Gastroesophageal sphincter (tissue), 4 donors: ENCODE measurements around the gene ARMC3. TPM values are rescaled to one million over a fixed set of nuclear protein-coding genes. Genes with fewer than 3 reads are reported as not detected.

Source experiments
- ATAC-seq: fragments of 150-250 bp; one replicate; pipeline ENCODE4 v1.9.1; 2016; ENCODE audit warnings: mild to moderate bottlenecking, moderate library complexity
- H3K27ac ChIP-seq, 4 donors: fragments of 200-600 bp; sonication (generic) in 3 of 4; 1 replicate in 3 of 4; 2 replicates in 1 of 4; pipeline ENCODE4 v1.5.1; 2016 to 2019
- H3K27me3 ChIP-seq: fragments of 200-600 bp; sonication (generic); one replicate; pipeline ENCODE4 v1.5.1; 2019
- H3K36me3 ChIP-seq, 2 donors: fragments of 200-600 bp; sonication (generic); one replicate each; pipeline ENCODE4 v1.5.1; 2019; ENCODE audit warnings: control low read depth in 1 of 2
- H3K4me1 ChIP-seq, 3 donors: fragments of 200-600 bp; sonication (generic); 1 replicate in 2 of 3; 2 replicates in 1 of 3; pipeline ENCODE4 v1.5.1; 2016 to 2019; ENCODE audit warnings: control low read depth in 2 of 3
- H3K4me3 ChIP-seq, 2 donors: fragments of 200-600 bp; sonication (generic); one replicate each; pipeline ENCODE4 v1.5.1; 2019; ENCODE audit warnings: mild to moderate bottlenecking in 1 of 2, moderate library complexity in 1 of 2
- H3K9me3 ChIP-seq, 3 donors: fragments of 200-600 bp; sonication (generic); one replicate each; pipeline ENCODE4 v1.5.1; 2017 to 2019; ENCODE audit warnings: control low read depth in 2 of 3
- CTCF ChIP-seq, 4 experiments: fragments of 200-600 bp in 2 of 4; fragments of 450-650 bp in 2 of 4; sonication (generic) in 1 of 4; IDR thresholded peaks; one replicate each; pipeline ENCODE4 v1.5.1; 2017 to 2019; ENCODE audit warnings: antibody characterized with exemption in 4 of 4, mild to moderate bottlenecking in 2 of 4, moderate library complexity in 2 of 4
- EP300 ChIP-seq: sonication (generic); formaldehyde crosslinking; IDR thresholded peaks from one replicate; pipeline ENCODE4 v1.6.1; 2017; ENCODE audit warnings: antibody characterized with exemption, mild to moderate bottlenecking
- POLR2A ChIP-seq, 2 donors: fragments of 450-650 bp; IDR thresholded peaks; one replicate each; pipeline ENCODE4 v1.6.1; 2017; ENCODE audit warnings: antibody characterized with exemption in 2 of 2, mild to moderate bottlenecking in 2 of 2, moderate library complexity in 1 of 2
- POLR2AphosphoS5 ChIP-seq: sonication (generic); formaldehyde crosslinking; IDR thresholded peaks from one replicate; pipeline ENCODE4 v1.6.1; 2017; ENCODE audit warnings: antibody characterized with exemption
- WGBS, 2 donors: methylation state at CpG; one replicate each; pipeline ENCODE4 v1.1.5; 2018; ENCODE audit warnings: low coverage in 1 of 2; 5-methylcytosine and 5-hydroxymethylcytosine counted together
- total RNA-seq, 4 donors: library from RNA; depleted of rRNA; stranded (reverse); fragments of >200 nt; gene quantifications; one replicate each; pipeline ENCODE4 v1.1.0, GENCODE V29; 2016

ARMC3 gene
- total RNA-seq, 4 donors from 2014 or later = not detected

GRCh38 chr10:22959292-22959691 lies 31.4 kb downstream of the ARMC3 start:
- Histone ChIP-seq H3K36me3 (no peaks in the 10 kb centered on the region), H3K9me3 (peaks cover 0 to 3% (median 0%) of the 10 kb centered on the region in 3 donors), H3K27ac (no peak overlapping the region), H3K4me1 (no peaks in the 10 kb centered on the region), H3K4me3 (no peak overlapping the region), H3K27me3 (no peaks in the 10 kb centered on the region)
- TF ChIP-seq POLR2AphosphoS5 (no peak), CTCF (IDR thresholded peaks at IDR 0.05) (no peak), EP300 (no peak), POLR2A (IDR thresholded peaks at IDR 0.05) (no peak)
- WGBS, 2 donors = 78 to 84% methylated on average over 2 of the region's 2 CpGs
- no peak for ATAC-seq

- no peak overlapping the region for H3K27ac ChIP-seq
- H3K36me3 ChIP-seq = no peaks in the 10 kb centered on the region
- H3K27me3 ChIP-seq = no peaks in the 10 kb centered on the region
- no peak overlapping the region for H3K4me3 ChIP-seq
- 59 to 69% methylated on average over 3 of the region's 3 CpGs for whole genome bisulfite sequencing, 2 donors
- TF ChIP-seq POLR2AphosphoS5 (no peak), POLR2A (IDR thresholded peaks at IDR 0.05) (no peak), CTCF (IDR thresholded peaks at IDR 0.05) (no peak), EP300 (no peak)
- H3K9me3 ChIP-seq = peaks cover 0 to 3% (median 0%) of the 10 kb centered on the region in 3 donors
- H3K4me1 ChIP-seq = no peaks in the 10 kb centered on the region
- ATAC-seq = no peak
Measured at GRCh38 chr10:22959950-22960349, 32.1 kb downstream of the ARMC3 start.

GRCh38 chr10:22962817-22963216 lies 35.0 kb downstream of the ARMC3 start:
- H3K36me3 ChIP-seq = no peaks in the 10 kb centered on the region
- no peak for TF ChIP-seq EP300
- no peak for TF ChIP-seq POLR2A (IDR thresholded peaks at IDR 0.05)
- TF ChIP-seq CTCF (IDR thresholded peaks at IDR 0.05) = no peak
- TF ChIP-seq POLR2AphosphoS5 = no peak
- ATAC-seq = no peak
- H3K27me3 ChIP-seq = no peaks in the 10 kb centered on the region
- no peak overlapping the region for H3K4me3 ChIP-seq
- H3K9me3 ChIP-seq = peaks cover 0 to 3% (median 0%) of the 10 kb centered on the region in 3 donors
- no peaks in the 10 kb centered on the region for H3K4me1 ChIP-seq
- WGBS, 2 donors = 93 to 100% methylated on average over 1 of the region's 1 CpG
- no peak overlapping the region for H3K27ac ChIP-seq

DNA sequence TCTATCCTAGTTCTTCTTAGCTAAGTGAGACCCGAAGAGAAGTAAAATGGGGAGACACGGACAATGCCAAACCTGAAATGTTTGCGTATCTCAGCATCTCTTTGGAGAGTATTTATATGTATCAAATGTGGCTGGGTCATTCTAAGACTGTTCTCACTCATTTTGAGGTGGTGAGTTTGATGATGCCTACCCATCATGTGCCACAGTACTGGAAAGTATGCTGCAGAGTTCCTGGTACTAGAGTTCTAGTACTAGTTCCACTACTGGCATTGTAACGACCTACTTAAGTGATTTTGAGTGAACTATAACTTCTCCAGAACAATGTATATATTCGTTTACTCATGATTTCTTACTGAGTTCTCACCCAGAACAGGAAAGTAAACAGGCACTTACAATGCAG lies 41.9 kb downstream of the ARMC3 start:
- Histone ChIP-seq H3K36me3 (no peaks in the 10 kb centered on the region), H3K4me1 (no peaks in the 10 kb centered on the region), H3K27me3 (no peaks in the 10 kb centered on the region), H3K9me3 (no peaks in the 10 kb centered on the region), H3K4me3 (no peak overlapping the region), H3K27ac (no peak overlapping the region)
- no peak for TF ChIP-seq POLR2AphosphoS5
- TF ChIP-seq EP300 = no peak
- no peak for TF ChIP-seq POLR2A (IDR thresholded peaks at IDR 0.05)
- TF ChIP-seq CTCF (IDR thresholded peaks at IDR 0.05) = no peak
- no peak for ATAC-seq
- WGBS, 2 donors = 75 to 92% methylated on average over 3 to 5 of the region's 5 CpGs

GRCh38 chr10:22976534-22976933 lies 48.7 kb downstream of the ARMC3 start:
- no peaks in the 10 kb centered on the region for H3K4me1 ChIP-seq
- H3K27me3 ChIP-seq = no peaks in the 10 kb centered on the region
- TF ChIP-seq POLR2AphosphoS5 (no peak), EP300 (no peak), POLR2A (IDR thresholded peaks at IDR 0.05) (no peak), CTCF (IDR thresholded peaks at IDR 0.05) (no peak)
- no peak for ATAC-seq
- WGBS, 2 donors = 90 to 100% methylated on average over 1 of the region's 1 CpG
- no peaks in the 10 kb centered on the region for H3K36me3 ChIP-seq
- no peak overlapping the region for H3K27ac ChIP-seq
- no peak overlapping the region for H3K4me3 ChIP-seq
- no peaks in the 10 kb centered on the region for H3K9me3 ChIP-seq
